IMR-90 (cell line): Measurements from ENCODE around the gene NMUR1. TPM values are rescaled to one million over a fixed set of nuclear protein-coding genes. Genes with fewer than 3 reads are reported as not detected.

ENCODE experiments used
- ATAC-seq: fragments of 200-7000 bp; cut with Tn5 transposase; 2 replicates; pipeline ENCODE4 v1.9.1; 2020; ENCODE audit warnings: low read depth, mild to moderate bottlenecking, moderate library complexity
- BruUV-seq: library from RNA; stranded (reverse); fragments of 400-500 nt; replicated peaks from 2 replicates; lab custom pipeline; 2021; lab: Mats Ljungman, UMichigan
- CTCF ChIA-PET: fragments of 300-600 bp; formaldehyde crosslinking; extraction: SDS; loops from one replicate; lab custom pipeline; 2021; ENCODE audit warnings: antibody characterized with exemption; lab: Yijun Ruan, JAX
- POLR2A ChIA-PET: fragments of 300-600 bp; sonication (Branson Sonifier 250); formaldehyde crosslinking; loops from one replicate; lab custom pipeline; 2022; ENCODE audit warnings: antibody characterized with exemption; ENCODE audit not compliant: unreplicated experiment; lab: Charles Lee
- DNase-seq: peaks from one replicate; pipeline ENCODE4 v3.0.0; 2013
- H2AFZ ChIP-seq: replicated peaks from 2 replicates; pipeline ENCODE3; 2013; ENCODE audit warnings: low read length, mild to moderate bottlenecking; ENCODE audit not compliant: poor library complexity
- H2AK5ac ChIP-seq: 2 replicates; pipeline ENCODE4 v1.6.1; 2013; ENCODE audit warnings: low read depth, low read length, inconsistent platforms
- H2AK9ac ChIP-seq: replicated peaks from 2 replicates; pipeline ENCODE3; 2013; ENCODE audit warnings: mild to moderate bottlenecking, low read depth, low read length, moderate library complexity; ENCODE audit not compliant: poor library complexity
- H2BK120ac ChIP-seq: 2 replicates; pipeline ENCODE4 v1.6.1; 2013; ENCODE audit warnings: low read depth, low read length, inconsistent platforms
- H2BK15ac ChIP-seq: 3 replicates; pipeline ENCODE4 v1.6.1; 2013; ENCODE audit warnings: low read depth, low read length, inconsistent platforms
- H2BK20ac ChIP-seq: 2 replicates; pipeline ENCODE4 v1.6.1; 2013; ENCODE audit warnings: low read depth, mild to moderate bottlenecking, inconsistent platforms, low read length, moderate library complexity
- H2BK5ac ChIP-seq: 2 replicates; pipeline ENCODE4 v1.6.1; 2013; ENCODE audit warnings: mild to moderate bottlenecking, low read depth, low read length, inconsistent platforms; ENCODE audit not compliant: poor library complexity, severe bottlenecking
- H3K14ac ChIP-seq: replicated peaks from 2 replicates; pipeline ENCODE4 v1.6.1; 2013; ENCODE audit warnings: low read depth, low read length, inconsistent platforms
- H3K18ac ChIP-seq: 2 replicates; pipeline ENCODE4 v1.6.1; 2013; ENCODE audit warnings: low read depth, low read length, control low read depth
- H3K23ac ChIP-seq: 2 replicates; pipeline ENCODE4 v1.6.1; 2013; ENCODE audit warnings: low read depth, low read length, inconsistent platforms
- H3K27ac ChIP-seq: 2 replicates; pipeline ENCODE4 v1.5.1; 2013; ENCODE audit warnings: mild to moderate bottlenecking, control low read depth, low read length; ENCODE audit not compliant: insufficient read depth
- H3K27me3 ChIP-seq: 2 replicates; pipeline ENCODE4 v1.6.1; 2013; ENCODE audit warnings: low read length; ENCODE audit not compliant: control insufficient read depth, insufficient read depth
- H3K36me3 ChIP-seq: 2 replicates; pipeline ENCODE4 v1.6.1; 2013; ENCODE audit warnings: low read length, mixed read lengths; ENCODE audit not compliant: control insufficient read depth, insufficient read depth
- H3K4ac ChIP-seq: 2 replicates; pipeline ENCODE4 v1.6.1; 2013; ENCODE audit warnings: low read depth, low read length, inconsistent platforms
- H3K4me1 ChIP-seq: 2 replicates; pipeline ENCODE4 v1.6.1; 2013; ENCODE audit warnings: low read length, mixed read lengths; ENCODE audit not compliant: control insufficient read depth, insufficient read depth
- H3K4me2 ChIP-seq: 2 replicates; pipeline ENCODE4 v1.6.1; 2013; ENCODE audit warnings: low read depth, mild to moderate bottlenecking, control low read depth, low read length, moderate library complexity
- H3K4me3 ChIP-seq: 2 replicates; pipeline ENCODE4 v1.5.1; 2013; ENCODE audit warnings: low read depth, mild to moderate bottlenecking, control low read depth, low read length, moderate library complexity; ENCODE audit not compliant: insufficient read depth
- H3K56ac ChIP-seq: 2 replicates; pipeline ENCODE4 v1.6.1; 2013; ENCODE audit warnings: low read length, inconsistent platforms; ENCODE audit not compliant: insufficient read depth; ENCODE audit errors: extremely low read depth
- H3K79me1 ChIP-seq, 2 experiments: 2 replicates each; pipeline ENCODE4 v1.6.1; 2013; ENCODE audit warnings: low read length in 2 of 2, inconsistent platforms in 1 of 2, low read depth in 1 of 2
- H3K9ac ChIP-seq: 2 replicates; pipeline ENCODE4 v1.6.1; 2013; ENCODE audit warnings: low read depth, low read length, control low read depth
- H3K9me1 ChIP-seq: 2 replicates; pipeline ENCODE4 v1.6.1; 2013; ENCODE audit warnings: low read length, inconsistent platforms; ENCODE audit not compliant: insufficient read depth
- H3K9me3 ChIP-seq: 2 replicates; pipeline ENCODE4 v1.6.1; 2013; ENCODE audit warnings: low read length; ENCODE audit not compliant: control insufficient read depth, insufficient read depth
- H4K20me1 ChIP-seq: 2 replicates; pipeline ENCODE4 v1.6.1; 2013; ENCODE audit warnings: low read length, inconsistent platforms; ENCODE audit not compliant: insufficient read depth
- H4K5ac ChIP-seq: 2 replicates; pipeline ENCODE4 v1.6.1; 2013; ENCODE audit warnings: mild to moderate bottlenecking, low read depth, low read length, control low read depth
- H4K8ac ChIP-seq, 2 experiments: 2 replicates each; pipeline ENCODE4 v1.6.1; 2013; ENCODE audit warnings: low read depth in 2 of 2, low read length in 2 of 2, control low read depth in 1 of 2, inconsistent platforms in 1 of 2
- H4K91ac ChIP-seq: 2 replicates; pipeline ENCODE4 v1.6.1; 2013; ENCODE audit warnings: low read depth, low read length, inconsistent platforms; ENCODE audit not compliant: insufficient read depth
- MAFK ChIP-seq: IDR thresholded peaks from 2 replicates; pipeline ENCODE4 v1.6.1; 2012; ENCODE audit warnings: low read depth, low read length, improper control_type of control experiment
- RAD21 ChIP-seq: IDR thresholded peaks from 2 replicates; pipeline ENCODE4 v1.6.1; 2012; ENCODE audit warnings: low read length, improper control_type of control experiment
- WGBS, 2 experiments: methylation state at CpG; one replicate each; pipeline versions ENCODE4 v1.1.5 to v1.1.7; 2013; ENCODE audit warnings: missing lambda C conversion rate in 2 of 2; ENCODE audit not compliant: insufficient read length in 1 of 2; ENCODE audit errors: extremely low coverage in 2 of 2; 5-methylcytosine and 5-hydroxymethylcytosine counted together
- dilution Hi-C: fragments of 300-500 bp; cut with HindIII; formaldehyde crosslinking; loops from one replicate; pipeline ENCODE4 v1.14.3; 2018; ENCODE audit warnings: low sequenced_read_pairs; ENCODE audit not compliant: unreplicated experiment
- in situ Hi-C: fragments of 300-500 bp; cut with MboI; formaldehyde crosslinking; loops from 3 replicates; pipeline ENCODE4 v1.14.3; 2019; ENCODE audit warnings: low sequenced_read_pairs, inconsistent platforms, mixed read lengths
- intact Hi-C: fragments of 100-400 bp; cut with micrococcal nuclease; formaldehyde crosslinking; loops from 2 replicates; pipeline ENCODE4 v1.10.0; 2022
- polyA plus RNA-seq, 3 experiments: library from polyadenylated mRNA; depleted of rRNA; stranded (reverse); fragments of >200 nt; gene quantifications; 2 replicates each; pipeline ENCODE4 v1.2.3, GENCODE V29; 2012; ENCODE audit warnings: low replicate concordance in 1 of 3
- total RNA-seq: library from RNA; depleted of rRNA; stranded (reverse); fragments of >200 nt; gene quantifications from 2 replicates; pipeline ENCODE4 v1.2.3, GENCODE V29; 2012
- TF ChIP-seq, protein P1 (sequence below): conservative IDR thresholded peaks from 2 replicates; pipeline ENCODE4 v1.5.1; 2012; ENCODE audit warnings: mild to moderate bottlenecking, low read depth, low read length, improper control_type of control experiment

NMUR1 gene
- total and polyA plus RNA-seq, 2 of the 4 experiments (the other 2 are of a cell fraction) = not detected

DNA sequence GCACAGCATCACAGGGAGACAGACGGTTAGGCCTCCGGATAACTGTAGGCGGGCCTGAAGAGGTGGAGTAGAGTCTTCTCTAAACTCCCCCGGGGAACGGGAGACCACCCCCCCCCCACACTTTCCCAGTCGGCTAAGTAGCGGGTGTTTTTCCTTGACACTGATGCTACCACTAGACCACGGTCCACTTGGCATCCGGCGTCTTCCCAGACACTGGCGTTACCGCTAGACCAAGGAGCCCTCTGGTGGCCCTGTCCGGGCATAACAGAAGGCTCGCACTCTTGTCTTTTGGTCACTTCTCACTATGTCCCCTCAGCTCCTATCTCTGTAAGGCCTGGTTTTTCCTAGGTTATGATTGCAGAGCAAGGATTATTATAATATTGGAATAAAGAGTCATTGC is 40.3 kb downstream of the NMUR1 start:
- Histone ChIP-seq H3K9me1 (no peaks in the 10 kb centered on the region), H3K9ac (no peak overlapping the region), H2BK15ac (no peak overlapping the region), H3K14ac (no peak overlapping the region), H4K8ac (no peak overlapping the region), H3K79me1 (no peaks in the 10 kb centered on the region), H3K4me1 (no peaks in the 10 kb centered on the region), H2AFZ (no peak overlapping the region), H2AK9ac (no peak overlapping the region), H3K56ac (no peak overlapping the region), H2BK20ac (no peak overlapping the region), H2BK120ac (no peak overlapping the region), H3K4me2 (no peak overlapping the region), H3K23ac (no peak overlapping the region), H2BK5ac (no peak overlapping the region), H2AK5ac (no peak overlapping the region), H4K5ac (no peak overlapping the region), H3K4ac (no peak overlapping the region), H3K4me3 (no peak overlapping the region), H4K20me1 (no peaks in the 10 kb centered on the region), H3K36me3 (no peaks in the 10 kb centered on the region), H3K18ac (no peak overlapping the region), H3K9me3 (no peaks in the 10 kb centered on the region), H3K27ac (no peak overlapping the region), H3K27me3 (peaks cover 5% of the 10 kb centered on the region; the same call in 1 of the 2 replicates), H4K91ac (no peak overlapping the region)
- no TSS peak for BruUV-seq
- ChIA-PET CTCF (no interaction called here), POLR2A (no interaction called here)
- intact Hi-C loops (loop anchor here (10.0 kb wide), 1 partner anchor 825 kb away; no protein-coding TSS in a partner anchor), in situ Hi-C loops (no loop called here), dilution Hi-C loops (no loop called here)
- no peak for TF ChIP-seq MAFK
- peak; percentile 13; the same call in 1 of the 2 replicates for TF ChIP-seq RAD21
- TF ChIP-seq, protein P1, sequence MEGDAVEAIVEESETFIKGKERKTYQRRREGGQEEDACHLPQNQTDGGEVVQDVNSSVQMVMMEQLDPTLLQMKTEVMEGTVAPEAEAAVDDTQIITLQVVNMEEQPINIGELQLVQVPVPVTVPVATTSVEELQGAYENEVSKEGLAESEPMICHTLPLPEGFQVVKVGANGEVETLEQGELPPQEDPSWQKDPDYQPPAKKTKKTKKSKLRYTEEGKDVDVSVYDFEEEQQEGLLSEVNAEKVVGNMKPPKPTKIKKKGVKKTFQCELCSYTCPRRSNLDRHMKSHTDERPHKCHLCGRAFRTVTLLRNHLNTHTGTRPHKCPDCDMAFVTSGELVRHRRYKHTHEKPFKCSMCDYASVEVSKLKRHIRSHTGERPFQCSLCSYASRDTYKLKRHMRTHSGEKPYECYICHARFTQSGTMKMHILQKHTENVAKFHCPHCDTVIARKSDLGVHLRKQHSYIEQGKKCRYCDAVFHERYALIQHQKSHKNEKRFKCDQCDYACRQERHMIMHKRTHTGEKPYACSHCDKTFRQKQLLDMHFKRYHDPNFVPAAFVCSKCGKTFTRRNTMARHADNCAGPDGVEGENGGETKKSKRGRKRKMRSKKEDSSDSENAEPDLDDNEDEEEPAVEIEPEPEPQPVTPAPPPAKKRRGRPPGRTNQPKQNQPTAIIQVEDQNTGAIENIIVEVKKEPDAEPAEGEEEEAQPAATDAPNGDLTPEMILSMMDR = peak; percentile 23; the same call in 1 of the 2 replicates
- 81% methylated on average over 5 of the region's 14 CpGs; no CpG with 5 or more reads in 1 of the 2 experiments for WGBS, 2 experiments
- DNase-seq (no peak), ATAC-seq (no peak)
